K562 (cell line): ENCODE data around the gene CFAP298. TPM values are rescaled to one million over a fixed set of nuclear protein-coding genes. Genes with fewer than 3 reads are reported as not detected.

Source experiments
- ATAC-seq: fragments of 200-7000 bp; cut with Tn5 transposase; 3 replicates; pipeline ENCODE4 v1.9.1; 2020; ENCODE audit warnings: moderate library complexity
- Bru-seq: library from RNA; stranded (reverse); fragments of 400-500 nt; gene quantifications from one replicate; lab custom pipeline; 2021; lab: Mats Ljungman, UMichigan
- BruChase-seq, 2 experiments: library from RNA; stranded (reverse); fragments of 400-500 nt; gene quantifications; one replicate each; lab custom pipeline; 2021; lab: Mats Ljungman, UMichigan
- BruUV-seq: library from RNA; stranded (reverse); fragments of 400-500 nt; replicated peaks from 2 replicates; lab custom pipeline; 2021; lab: Mats Ljungman, UMichigan
- CTCF ChIA-PET: fragments of 300-600 bp; formaldehyde crosslinking; extraction: SDS; loops from one replicate; lab custom pipeline; 2021; ENCODE audit warnings: low intra/inter-chr PET ratio; lab: Yijun Ruan, JAX
- POLR2A ChIA-PET: fragments of 300-600, 350-650 bp; sonication (Branson Sonifier 250); formaldehyde crosslinking; extraction: SDS; loops from one replicate; lab custom pipeline; 2021; ENCODE audit warnings: antibody characterized with exemption, inconsistent platforms; lab: Yijun Ruan, JAX
- DNase-seq, 4 experiments: peaks; one replicate each; pipeline versions ENCODE4 v3.0.0 to v3.0.0-alpha.2; 2011 to 2018; ENCODE audit warnings: low spot score in 3 of 4, mixed read lengths in 3 of 4; ENCODE audit errors: extremely low read depth in 1 of 4
- FAIRE-seq: peaks from 2 replicates; lab custom pipeline; 2011; peaks lifted over from hg19 to GRCh38; lab: Jason Lieb, UNC
- H2AFZ ChIP-seq: 2 replicates; pipeline ENCODE4 v1.6.0; 2011; ENCODE audit warnings: low read depth, low read length, control low read depth, inconsistent platforms
- H3K27ac ChIP-seq: fragments of 200-600 bp; 3 replicates; pipeline ENCODE4 v1.8.0; 2011; ENCODE audit warnings: low read depth, mild to moderate bottlenecking, control low read depth, inconsistent platforms, low read length, moderate library complexity, mixed read lengths; ENCODE audit errors: extremely low read depth
- H3K27me3 ChIP-seq, 2 experiments: fragments of 300-600 bp in 1 of 2; 2 replicates in 1 of 2; 3 replicates in 1 of 2; pipeline versions ENCODE4 v1.6.0 to v1.8.0; 2011; ENCODE audit warnings: inconsistent platforms in 2 of 2, low read length in 2 of 2, mild to moderate bottlenecking in 1 of 2, mixed read lengths in 1 of 2, moderate library complexity in 1 of 2; ENCODE audit not compliant: control insufficient read depth in 2 of 2, insufficient read depth in 2 of 2
- H3K36me3 ChIP-seq: fragments of 300-600 bp; 3 replicates; pipeline ENCODE4 v1.8.0; 2011; ENCODE audit warnings: mild to moderate bottlenecking, low read length, inconsistent platforms; ENCODE audit not compliant: control insufficient read depth, insufficient read depth
- H3K4me1 ChIP-seq, 2 experiments: fragments of 200-600 bp in 1 of 2; replicated peaks in 1 of 2; 2 replicates in 1 of 2; 3 replicates in 1 of 2; pipeline versions ENCODE4 v1.5.1 to v1.8.0; 2011; ENCODE audit warnings: inconsistent platforms in 2 of 2, low read length in 2 of 2, mild to moderate bottlenecking in 1 of 2, mixed read lengths in 1 of 2, moderate library complexity in 1 of 2; ENCODE audit not compliant: control insufficient read depth in 2 of 2, insufficient read depth in 2 of 2
- H3K4me2 ChIP-seq: 2 replicates; pipeline ENCODE4 v1.6.1; 2011; ENCODE audit warnings: low read length, control low read depth, inconsistent platforms, mixed read lengths; ENCODE audit not compliant: insufficient read depth
- H3K4me3 ChIP-seq: fragments of 200-600 bp; sonication (generic), shearing (Covaris generic); 2 replicates; pipeline ENCODE4 v1.5.1; 2016; ENCODE audit warnings: control low read depth, inconsistent platforms
- H3K79me2 ChIP-seq: fragments of 200-600 bp; 3 replicates; pipeline ENCODE4 v1.8.0; 2011; ENCODE audit warnings: low read length, inconsistent platforms; ENCODE audit not compliant: control insufficient read depth, insufficient read depth
- H3K9ac ChIP-seq, 2 experiments: 2 replicates each; pipeline versions ENCODE4 v1.6.0 to v1.6.1; 2011; ENCODE audit warnings: low read depth in 2 of 2, low read length in 2 of 2, control low read depth in 1 of 2, inconsistent platforms in 1 of 2, mild to moderate bottlenecking in 1 of 2, mixed read lengths in 1 of 2; ENCODE audit not compliant: insufficient read depth in 1 of 2
- H3K9me1 ChIP-seq: one replicate; pipeline ENCODE4 v1.6.0; 2011; ENCODE audit warnings: inconsistent platforms, mild to moderate bottlenecking, low read length, moderate library complexity; ENCODE audit not compliant: control insufficient read depth, insufficient read depth
- H3K9me3 ChIP-seq: replicated peaks from 2 replicates; pipeline ENCODE4 v1.5.1; 2011; ENCODE audit warnings: low read depth, low read length, inconsistent platforms; ENCODE audit not compliant: control insufficient read depth, insufficient read depth
- H4K20me1 ChIP-seq: replicated peaks from 2 replicates; pipeline ENCODE4 v1.6.1; 2011; ENCODE audit warnings: low read length, inconsistent platforms, mixed read lengths; ENCODE audit not compliant: control insufficient read depth, insufficient read depth
- CEBPG ChIP-seq, 3 experiments: fragments of 200-800 bp in 1 of 3; sonication (Bioruptor generic) in 1 of 3; sonication (generic) in 1 of 3; formaldehyde crosslinking in 1 of 3; IDR thresholded peaks in 2 of 3; conservative IDR thresholded peaks in 1 of 3; 2 replicates each; pipeline versions ENCODE4 v1.6.1 to v1.8.0; 2016 to 2022; ENCODE audit warnings: missing compliant biosample characterization in 2 of 3, missing genetic modification characterization in 2 of 3, mild to moderate bottlenecking in 1 of 3, missing genetic modification reagents in 1 of 3
- CREB1 ChIP-seq, 2 experiments: sonication (generic) in 1 of 2; formaldehyde crosslinking in 1 of 2; IDR thresholded peaks; 2 replicates each; pipeline versions ENCODE4 v1.6.1 to v1.8.0; 2012 to 2022; ENCODE audit warnings: inconsistent platforms in 1 of 2, mild to moderate bottlenecking in 1 of 2, missing genetic modification reagents in 1 of 2, moderate library complexity in 1 of 2
- HMG20B ChIP-seq: fragments of 250-450 bp; sonication (Bioruptor Pico); IDR thresholded peaks from 2 replicates; pipeline ENCODE4 v1.5.0; 2021; ENCODE audit warnings: mild to moderate bottlenecking
- NFXL1 ChIP-seq: fragments of 450-650 bp; formaldehyde crosslinking; IDR thresholded peaks from 2 replicates; pipeline ENCODE4 v1.4.0; 2021; ENCODE audit warnings: mild to moderate bottlenecking
- PHF20 ChIP-seq: fragments of 450-650 bp; IDR thresholded peaks from 2 replicates; pipeline ENCODE4 v1.6.1; 2018; ENCODE audit not compliant: partially characterized antibody
- PHF21A ChIP-seq: fragments of 450-650 bp; IDR thresholded peaks from 2 replicates; pipeline ENCODE4 v1.6.1; 2017; ENCODE audit warnings: low read depth, borderline replicate concordance
- ZNF561 ChIP-seq: fragments of 450-650 bp; formaldehyde crosslinking; conservative IDR thresholded peaks from 2 replicates; pipeline ENCODE4 v1.4.0; 2020; ENCODE audit warnings: mild to moderate bottlenecking, moderate library complexity
- ZNF592 ChIP-seq: fragments of 450-650 bp; IDR thresholded peaks from 2 replicates; pipeline ENCODE4 v1.6.1; 2017; ENCODE audit warnings: antibody characterized with exemption, mild to moderate bottlenecking
- WGBS: fragments of 100-300 bp; shearing (Covaris generic); methylation state at CpG from one replicate; pipeline ENCODE4 v1.1.6; 2016; ENCODE audit warnings: low coverage, mixed read lengths; ENCODE audit not compliant: insufficient coverage; ENCODE audit errors: missing lambda C conversion rate; 5-methylcytosine and 5-hydroxymethylcytosine counted together
- in situ Hi-C: fragments of 300-500 bp; cut with MboI; formaldehyde crosslinking; loops from 4 replicates; pipeline ENCODE4 v1.15.0; 2018; ENCODE audit warnings: inconsistent platforms, mixed read lengths
- intact Hi-C: fragments of 100-400 bp; cut with micrococcal nuclease; formaldehyde crosslinking; loops from 2 replicates; pipeline ENCODE4 v1.14.2; 2022
- long read RNA-seq, 3 experiments: library from polyadenylated mRNA in 2 of 3; library from RNA in 1 of 3; unstranded in 2 of 3; stranded (forward) in 1 of 3; transcript quantifications; one replicate each; pipeline ENCODE4 v2.0.0, GENCODE V29; 2019 to 2022
- polyA minus RNA-seq, 3 experiments: library from RNA; depleted of rRNA, polyadenylated mRNA; stranded (reverse); fragments of >200 nt; gene quantifications; 2 replicates each; pipeline ENCODE4 v1.2.3, GENCODE V29; 2011
- polyA plus RNA-seq, 8 experiments: library from polyadenylated mRNA; depleted of rRNA in 4 of 8; stranded (reverse) in 5 of 8; unstranded in 3 of 8; fragments of >200 nt; fragmentation: Nextera tagmentation in 2 of 8; fragmentation: Illumina TruSeq in 1 of 8; extraction: Ambion mirVana in 2 of 8; extraction: Trizol in 1 of 8; gene quantifications; 2 replicates each; pipeline versions ENCODE4 v1.2.1 to v1.2.3, GENCODE V29; 2011 to 2014; ENCODE audit warnings: inconsistent platforms in 1 of 8, missing spikeins in 1 of 8
- total RNA-seq, 7 experiments: library from RNA; depleted of rRNA in 6 of 7; stranded (reverse); fragments of >200 nt in 6 of 7; fragmentation: Illumina TruSeq in 2 of 7; extraction: Trizol in 2 of 7; gene quantifications; 2 replicates each; pipeline versions ENCODE4 v1.2.1 to v1.2.3, GENCODE V29; 2011 to 2021; ENCODE audit warnings: low replicate concordance in 1 of 7

CFAP298 gene
- total RNA-seq (2011; cell fraction: chromatin; rRNA removed; ENCODE audit: low replicate concordance): 50.0 and 58.7 TPM in 2 replicates
- total RNA-seq (2011; cell fraction: nucleolus; rRNA removed): 38.8 and 40.5 TPM in 2 replicates
- total RNA-seq (2011; cell fraction: nucleoplasm; rRNA removed): 45.3 and 53.1 TPM in 2 replicates
- total RNA-seq (2014; rRNA removed) (165 and 178 TPM in 2 replicates), total RNA-seq (2014; rRNA removed; fragmentation: Illumina TruSeq; extraction: Trizol) (78.6 and 88.5 TPM in 2 replicates), total RNA-seq (2015; rRNA removed; fragmentation: Illumina TruSeq; extraction: Trizol) (86.3 and 90.5 TPM in 2 replicates), total RNA-seq (2021) (119 and 121 TPM in 2 replicates), polyA plus RNA-seq (2011; rRNA removed) (61.8 and 70.0 TPM in 2 replicates), polyA plus RNA-seq (2014; fragmentation: Illumina TruSeq; extraction: Trizol) (89.7 and 92.9 TPM in 2 replicates), polyA plus RNA-seq (2014; fragmentation: Nextera tagmentation; extraction: Ambion mirVana) (10 to 100 TPM; 31.4 to 43.5 TPM), polyA plus RNA-seq (2014; rRNA removed) (135 and 139 TPM in 2 replicates), polyA minus RNA-seq (2011; rRNA and poly(A)+ RNA removed) (23.8 and 24.0 TPM in 2 replicates), Bru-seq, nascent RNA (percentile 89 among the genes with signal in this experiment), BruChase-seq, experiment 1, labeled RNA remaining after a 2-hour chase (percentile 93 among the genes with signal in this experiment), BruChase-seq, experiment 2, labeled RNA remaining after a 6-hour chase (percentile 94 among the genes with signal in this experiment)
- 36.8 and 74.4 TPM in 2 replicates for polyA plus RNA-seq (2011; cell fraction: cytosol; rRNA removed)
- 66.3 and 77.5 TPM in 2 replicates for polyA plus RNA-seq (2011; cell fraction: nucleus; rRNA removed)
- polyA plus RNA-seq (2012): 96.3 and 133 TPM in 2 replicates
- polyA minus RNA-seq (2011; cell fraction: cytosol; rRNA and poly(A)+ RNA removed): 23.1 and 27.0 TPM in 2 replicates
- polyA minus RNA-seq (2011; cell fraction: nucleus; rRNA and poly(A)+ RNA removed): 15.8 and 23.3 TPM in 2 replicates
- long read RNA-seq, experiment 1, transcript CFAP298-206 (6 exons, 1,082 nt): minor isoform, 11 of 452 reads
- long read RNA-seq, experiment 1, transcript CFAP298-203 (5 exons, 2,503 nt): minor isoform, 5 of 452 reads
- long read RNA-seq, experiment 1, transcript CFAP298-201 (7 exons, 1,692 nt): major isoform, 356 of 452 reads
- long read RNA-seq, experiment 1, partial matches to known transcripts: 53 of 452 reads
- long read RNA-seq, experiment 1, other reads (novel, unspliced or antisense): 27 of 452 reads
- long read RNA-seq, experiment 2, transcript CFAP298-201 (7 exons, 1,692 nt): major isoform, 92 of 143 reads
- long read RNA-seq, experiment 2, partial matches to known transcripts: 25 of 143 reads
- long read RNA-seq, experiment 2, other reads (novel, unspliced or antisense): 24 of 143 reads
- long read RNA-seq, experiment 3, transcript CFAP298-203 (5 exons, 2,503 nt): minor isoform, 28 of 158 reads
- long read RNA-seq, experiment 3, transcript CFAP298-201 (7 exons, 1,692 nt): major isoform, 108 of 158 reads
- long read RNA-seq, experiment 3, partial matches to known transcripts: 6 of 158 reads
- long read RNA-seq, experiment 3, other reads (novel, unspliced or antisense): 12 of 158 reads

GRCh38 chr21:32612075-32612998, at the start of gene CFAP298:
Gene CFAP298 (minus strand): TSS chr21:32612377. CDS start chr21:32612243, 134 bp downstream.
- peak; percentile 86 for FAIRE-seq
- TF ChIP-seq ZNF561 (CRISPR knock-in tag) (no peak), HMG20B (CRISPR knock-in tag) (no peak), NFXL1 (no peak), PHF20 (peak; percentile 96), PHF21A (0 out of 2 replicates have a peak, but pooled peaks have one; percentile 51), CREB1 (IDR thresholded peaks at IDR 0.05) (peak; percentile 42), CREB1 (CRISPR knock-in tag; IDR thresholded peaks at IDR 0.05) (peak; percentile 43; the same call in 1 of the 2 replicates), ZNF592 (no peak), CEBPG (CRISPR knock-in tag; IDR thresholded peaks at IDR 0.05) (no peak), CEBPG (tag; conservative IDR thresholded peaks at IDR 0.05 in 1 of 2, IDR thresholded peaks at IDR 0.05 in 1 of 2) (no peak)

More at GRCh38 chr21:32612075-32612998, at the start of gene CFAP298:
- peaks cover 4% of the 10 kb centered on the region for H3K9me1 ChIP-seq
- H3K4me3 ChIP-seq: peak within 1 kb of the TSS; percentile 89
- ChIA-PET CTCF (interaction anchor here (0.6 kb wide), 1 partner anchor 290 kb away, joined by 4 read pairs; no protein-coding TSS in a partner anchor), POLR2A (interaction anchor here (0.5 to 3.2 kb wide), 11 partner anchors 11 to 1448 kb away, joined by 3 to 13 read pairs (median 3); partner anchors contain the start of gene SYNJ1)
- no peaks in the 10 kb centered on the region for H3K9me3 ChIP-seq
- under 1% methylated on average over 78 of the region's 81 CpGs for WGBS
- peaks cover 32% of the 10 kb centered on the region for H3K36me3 ChIP-seq
- DNase-seq (peak; percentile 88 to 96 (median 90)), ATAC-seq (peak; percentile 90)
- H3K4me1 ChIP-seq: peaks cover 0 to 21% of the 10 kb centered on the region in 2 experiments; a peak in 4 of 5 replicates
- H4K20me1 ChIP-seq: no peaks in the 10 kb centered on the region
- peak within 1 kb of the TSS; percentile 96 for H3K27ac ChIP-seq
- H2AFZ ChIP-seq: peak within 1 kb of the TSS; percentile 100
- no TSS peak for BruUV-seq
- H3K79me2 ChIP-seq: peaks cover 32% of the 10 kb centered on the region
- H3K9ac ChIP-seq: peak within 1 kb of the TSS; percentile 93 to 96
- intact Hi-C loops (loop anchor here (5.0 kb wide), 2 partner anchors 160 to 220 kb away; partner anchors contain the start of genes PAXBP1 and URB1), in situ Hi-C loops (no loop called here)
- H3K27me3 ChIP-seq: no peaks in the 10 kb centered on the region
- peak within 1 kb of the TSS; percentile 98 for H3K4me2 ChIP-seq
